SIG-M5 (cell line): ENCODE data around the gene EIF2S3B.

Experiments used
- DNase-seq: peaks from one replicate; lab custom pipeline; 2025; lab: John Stamatoyannopoulos, UW

EIF2S3B gene

GRCh38 chr12:10554756-10555481 is 49.2 kb downstream of the EIF2S3B start:
- no peak for DNase-seq

DNA sequence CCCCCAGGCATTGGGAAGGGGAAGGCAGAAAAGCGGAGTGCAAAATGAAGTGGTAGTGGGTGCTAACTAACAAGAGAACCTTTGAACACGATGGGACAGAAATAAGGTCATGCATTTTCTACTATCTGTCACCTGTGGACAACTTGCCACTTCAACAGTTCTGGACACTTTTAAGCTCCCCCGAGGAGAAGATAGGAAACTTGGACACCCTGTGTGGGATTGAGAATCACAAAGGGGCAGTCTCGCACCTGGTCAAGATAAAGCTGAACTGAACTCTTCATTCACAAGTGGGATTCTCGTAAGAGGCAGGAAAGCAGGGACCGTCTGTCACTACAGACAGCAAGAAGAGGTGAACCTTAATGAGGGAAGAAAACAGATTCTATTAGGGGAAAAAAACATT is 51.6 kb downstream of the EIF2S3B start:
- DNase-seq = no peak

- no peak for DNase-seq
These were observed 52.1 kb downstream of the EIF2S3B start for GRCh38 chr12:10557766-10558165.
